Caco-2 (cell line): ENCODE data around the gene RARRES1. TPM values are rescaled to one million over a fixed set of nuclear protein-coding genes. Genes with fewer than 3 reads are reported as not detected.

ENCODE experiments used
- BruUV-seq: library from RNA; stranded (reverse); fragments of 400-500 nt; replicated peaks from 2 replicates; lab custom pipeline; 2021; lab: Mats Ljungman, UMichigan
- CTCF ChIA-PET: fragments of 300-600 bp; sonication (Branson Sonifier 250); formaldehyde crosslinking; loops from one replicate; lab custom pipeline; 2022; ENCODE audit warnings: antibody characterized with exemption; lab: Charles Lee
- POLR2A ChIA-PET: fragments of 300-600 bp; sonication (Branson Sonifier 250); formaldehyde crosslinking; loops from one replicate; lab custom pipeline; 2022; ENCODE audit warnings: antibody characterized with exemption; lab: Charles Lee
- DNase-seq, 2 experiments: peaks; one replicate each; pipeline versions ENCODE4 v3.0.0 to v3.0.0-alpha.2; 2020 to 2022
- H3K27me3 ChIP-seq: replicated peaks from 2 replicates; pipeline ENCODE4 v1.6.0; 2011; ENCODE audit warnings: low read length; ENCODE audit not compliant: control insufficient read depth, insufficient read depth
- H3K36me3 ChIP-seq: 2 replicates; pipeline ENCODE4 v1.5.1; 2011; ENCODE audit warnings: low read length; ENCODE audit not compliant: control insufficient read depth, insufficient read depth
- H3K4me1 ChIP-seq: fragments of 250-450 bp; sonication (Bioruptor Pico); 2 replicates; pipeline ENCODE4 v1.5.1; 2020; ENCODE audit warnings: mild to moderate bottlenecking
- H3K4me3 ChIP-seq: 2 replicates; pipeline ENCODE4 v1.5.1; 2011; ENCODE audit warnings: low read depth, mild to moderate bottlenecking, control low read depth, low read length
- H3K9me3 ChIP-seq: fragments of 250-450 bp; sonication (Bioruptor Pico); 2 replicates; pipeline ENCODE4 v1.5.1; 2020; ENCODE audit warnings: mild to moderate bottlenecking, moderate library complexity
- H3K27ac Mint-ChIP-seq: one replicate; pipeline ENCODE4 v1.8.0; 2022; ENCODE audit warnings: mixed read lengths; ENCODE audit not compliant: unreplicated experiment
- H3K27me3 Mint-ChIP-seq: one replicate; pipeline ENCODE4 v1.8.0; 2022; ENCODE audit warnings: mixed read lengths; ENCODE audit not compliant: insufficient read depth, unreplicated experiment
- H3K36me3 Mint-ChIP-seq: one replicate; pipeline ENCODE4 v1.8.0; 2022; ENCODE audit warnings: mild to moderate bottlenecking, mixed read lengths; ENCODE audit not compliant: insufficient read depth, unreplicated experiment
- H3K4me1 Mint-ChIP-seq: one replicate; pipeline ENCODE4 v1.8.0; 2022; ENCODE audit warnings: low read depth, mixed read lengths; ENCODE audit not compliant: unreplicated experiment
- H3K4me3 Mint-ChIP-seq: one replicate; pipeline ENCODE4 v1.8.0; 2022; ENCODE audit warnings: mild to moderate bottlenecking, moderate library complexity, mixed read lengths; ENCODE audit not compliant: unreplicated experiment
- H3K9me3 Mint-ChIP-seq: one replicate; pipeline ENCODE4 v1.8.0; 2022; ENCODE audit warnings: mixed read lengths; ENCODE audit not compliant: unreplicated experiment
- CTCF ChIP-seq, 2 experiments: fragments of 200-600 bp in 1 of 2; IDR thresholded peaks; 1 replicate in 1 of 2; 2 replicates in 1 of 2; pipeline versions ENCODE4 v1.5.1 to v1.8.0; 2011 to 2022; ENCODE audit warnings: antibody characterized with exemption in 1 of 2, control low read depth in 1 of 2, inconsistent platforms in 1 of 2, low read depth in 1 of 2, low read length in 1 of 2, mild to moderate bottlenecking in 1 of 2, moderate library complexity in 1 of 2; ENCODE audit not compliant: insufficient read depth in 1 of 2, severe bottlenecking in 1 of 2, unreplicated experiment in 1 of 2
- intact Hi-C: fragments of 100-400 bp; cut with micrococcal nuclease; formaldehyde crosslinking; loops from one replicate; pipeline ENCODE4 v1.10.0; 2022; ENCODE audit not compliant: unreplicated experiment
- total RNA-seq: library from RNA; stranded (reverse); gene quantifications from 2 replicates; pipeline ENCODE4 v1.2.3, GENCODE V29; 2022

RARRES1 gene
- total RNA-seq, 1 experiment from 2014 or later: 9.0 TPM

GRCh38 chr3:158651192-158651591, 81.1 kb downstream of the RARRES1 start:
- H3K36me3 ChIP-seq: no peaks in the 10 kb centered on the region
- DNase-seq: no peak
- H3K4me3 Mint-ChIP-seq: no peak overlapping the region
- no peaks in the 10 kb centered on the region for H3K4me1 Mint-ChIP-seq
- POLR2A ChIA-PET: no interaction called here
- no TSS peak for BruUV-seq
- H3K27me3 ChIP-seq: no peaks in the 10 kb centered on the region
- intact Hi-C loops: no loop called here
- CTCF ChIA-PET: no interaction called here
- H3K9me3 ChIP-seq: no peaks in the 10 kb centered on the region
- TF ChIP-seq CTCF (IDR thresholded peaks at IDR 0.05; ENCODE audit: insufficient read depth in 1 of 2, low read depth in 1 of 2, low read length in 1 of 2, severe bottlenecking in 1 of 2, unreplicated experiment in 1 of 2): no peak
- no peak overlapping the region for H3K4me3 ChIP-seq
- H3K36me3 Mint-ChIP-seq: peaks cover 41% of the 10 kb centered on the region
- H3K4me1 ChIP-seq: 0 out of 2 replicates have a peak, but pooled peaks cover 2% of the 10 kb centered on the region
- no peaks in the 10 kb centered on the region for H3K27me3 Mint-ChIP-seq
- no peak overlapping the region for H3K27ac Mint-ChIP-seq
- no peaks in the 10 kb centered on the region for H3K9me3 Mint-ChIP-seq

- Mint-ChIP-seq H3K27me3 (no peaks in the 10 kb centered on the region), H3K4me3 (no peak overlapping the region), H3K36me3 (peaks cover 42% of the 10 kb centered on the region), H3K27ac (no peak overlapping the region), H3K4me1 (no peaks in the 10 kb centered on the region), H3K9me3 (no peaks in the 10 kb centered on the region)
- H3K4me1 ChIP-seq: 0 out of 2 replicates have a peak, but pooled peaks cover 9% of the 10 kb centered on the region
- CTCF ChIA-PET: no interaction called here
- BruUV-seq: no TSS peak
- no peaks in the 10 kb centered on the region for H3K36me3 ChIP-seq
- no peak overlapping the region for H3K4me3 ChIP-seq
- no peaks in the 10 kb centered on the region for H3K27me3 ChIP-seq
- no peak for DNase-seq
- POLR2A ChIA-PET: no interaction called here
- intact Hi-C loops: no loop called here
- H3K9me3 ChIP-seq: no peaks in the 10 kb centered on the region
- TF ChIP-seq CTCF (IDR thresholded peaks at IDR 0.05; ENCODE audit: insufficient read depth in 1 of 2, low read depth in 1 of 2, low read length in 1 of 2, severe bottlenecking in 1 of 2, unreplicated experiment in 1 of 2): no peak
Measured at GRCh38 chr3:158649791-158650190, 82.5 kb downstream of the RARRES1 start.

Other genes starting within 250 kb of the RARRES1 start
- gene MLF1, start 161.3 kb downstream of the RARRES1 start, total RNA-seq: not detected in 2 replicates
- gene GFM1, start 87.9 kb downstream of the RARRES1 start, total RNA-seq: 52.4 and 58.2 TPM in 2 replicates
- gene LXN, start 59.8 kb downstream of the RARRES1 start, total RNA-seq: not detected in 2 replicates
- gene MFSD1, start 69.6 kb upstream of the RARRES1 start, total RNA-seq: 15.4 and 16.9 TPM in 2 replicates